ENCODE measurements around the gene PARP11. TPM values are rescaled to one million over a fixed set of nuclear protein-coding genes. Genes with fewer than 3 reads are reported as not detected.

The PARP11 gene
- total RNA-seq, 1 donor from 2014 or later, result 6.8 TPM

- intact Hi-C loops (cut with DNase I), result no loop called here
- DNase-seq (ENCODE audit: low spot score), result no peak
Observed at GRCh38 chr12:3834774-3835173, 38.4 kb downstream of the PARP11 start.

GRCh38 chr12:3833670-3834310, 39.4 kb downstream of the PARP11 start:
- intact Hi-C loops (cut with DNase I), result no loop called here
- no peak for DNase-seq (ENCODE audit: low spot score)

- DNase-seq (ENCODE audit: low spot score), result no peak
- intact Hi-C loops (cut with DNase I), result no loop called here
Observed at GRCh38 chr12:3832738-3833137, 40.5 kb downstream of the PARP11 start.

- DNase-seq (ENCODE audit: low spot score), result no peak
- intact Hi-C loops (cut with DNase I), result no loop called here
Observed at GRCh38 chr12:3828888-3829287, 44.3 kb downstream of the PARP11 start.

- DNase-seq (ENCODE audit: low spot score), result no peak
- intact Hi-C loops (cut with DNase I), result no loop called here
Observed at GRCh38 chr12:3827301-3828000, 45.7 kb downstream of the PARP11 start.

- intact Hi-C loops (cut with DNase I), result no loop called here
- DNase-seq (ENCODE audit: low spot score), result no peak
Observed at GRCh38 chr12:3821441-3821840, 51.8 kb downstream of the PARP11 start.

- DNase-seq (ENCODE audit: low spot score), result no peak
- intact Hi-C loops (cut with DNase I), result no loop called here
Observed at GRCh38 chr12:3820122-3820521, 53.1 kb downstream of the PARP11 start.

GRCh38 chr12:3816266-3816665, 56.9 kb downstream of the PARP11 start:
- DNase-seq (ENCODE audit: low spot score), result no peak
- intact Hi-C loops (cut with DNase I), result no loop called here

GRCh38 chr12:3815094-3815766, 58.0 kb downstream of the PARP11 start:
- intact Hi-C loops (cut with DNase I), result no loop called here
- DNase-seq (ENCODE audit: low spot score), result no peak

GRCh38 chr12:3810540-3810939, 62.7 kb downstream of the PARP11 start:
- no peak for DNase-seq (ENCODE audit: low spot score)
- intact Hi-C loops (cut with DNase I), result no loop called here

GRCh38 chr12:3810016-3810370, 63.2 kb downstream of the PARP11 start:
- intact Hi-C loops (cut with DNase I), result no loop called here
- DNase-seq (ENCODE audit: low spot score), result no peak

- DNase-seq (ENCODE audit: low spot score), result no peak
- intact Hi-C loops (cut with DNase I), result no loop called here
Observed at GRCh38 chr12:3809357-3810015, 63.7 kb downstream of the PARP11 start.

- no peak for DNase-seq (ENCODE audit: low spot score)
- intact Hi-C loops (cut with DNase I), result no loop called here
Observed at GRCh38 chr12:3805077-3805476, 68.1 kb downstream of the PARP11 start.

- intact Hi-C loops (cut with DNase I), result loop anchor here (5.0 kb wide), 1 partner anchor 502 kb away; no protein-coding TSS in a partner anchor
- peak; percentile 82 for DNase-seq (ENCODE audit: low spot score)
Observed at GRCh38 chr12:3803865-3804472, 69.2 kb downstream of the PARP11 start.

- intact Hi-C loops (cut with DNase I), result loop anchor here (5.0 kb wide), 1 partner anchor 500 kb away; no protein-coding TSS in a partner anchor
Observed at GRCh38 chr12:3802721-3803120, 70.5 kb downstream of the PARP11 start.

GRCh38 chr12:3797531-3798048, 75.6 kb downstream of the PARP11 start:
- no peak for DNase-seq (ENCODE audit: low spot score)
- intact Hi-C loops (cut with DNase I), result no loop called here

More at GRCh38 chr12:3802721-3803120, 70.5 kb downstream of the PARP11 start:
- DNase-seq (ENCODE audit: low spot score), result no peak

- intact Hi-C loops (cut with DNase I), result no loop called here
- no peak for DNase-seq (ENCODE audit: low spot score)
Observed at GRCh38 chr12:3795492-3796133, 77.6 kb downstream of the PARP11 start.

- intact Hi-C loops (cut with DNase I), result no loop called here
Observed at GRCh38 chr12:3795066-3795465, 78.1 kb downstream of the PARP11 start.

GRCh38 chr12:3792623-3793288, 80.4 kb downstream of the PARP11 start:
- no peak for DNase-seq (ENCODE audit: low spot score)
- intact Hi-C loops (cut with DNase I), result no loop called here

More at GRCh38 chr12:3795066-3795465, 78.1 kb downstream of the PARP11 start:
- no peak for DNase-seq (ENCODE audit: low spot score)
